ENCODE measurements around the gene SAYSD1. TPM values are rescaled to one million over a fixed set of nuclear protein-coding genes. Genes with fewer than 3 reads are reported as not detected.

SAYSD1 gene
- total and polyA plus RNA-seq, 2 of the 8 experiments (the other 6 are each of a cell fraction or from before 2014, with no cell fraction given) = 6.7 to 7.9 TPM

- TF ChIP-seq CHD2 (IDR thresholded peaks at IDR 0.05; ENCODE audit: low read length) = no peak
- TF ChIP-seq NRF1 (IDR thresholded peaks at IDR 0.05; ENCODE audit: low read depth, low read length) = no peak
Measured at GRCh38 chr6:39082310-39082709, 32.7 kb downstream of the SAYSD1 start (continued).

All from H1 (cell line).